ENCODE results near the gene PBX3.

The PBX3 gene

DNA sequence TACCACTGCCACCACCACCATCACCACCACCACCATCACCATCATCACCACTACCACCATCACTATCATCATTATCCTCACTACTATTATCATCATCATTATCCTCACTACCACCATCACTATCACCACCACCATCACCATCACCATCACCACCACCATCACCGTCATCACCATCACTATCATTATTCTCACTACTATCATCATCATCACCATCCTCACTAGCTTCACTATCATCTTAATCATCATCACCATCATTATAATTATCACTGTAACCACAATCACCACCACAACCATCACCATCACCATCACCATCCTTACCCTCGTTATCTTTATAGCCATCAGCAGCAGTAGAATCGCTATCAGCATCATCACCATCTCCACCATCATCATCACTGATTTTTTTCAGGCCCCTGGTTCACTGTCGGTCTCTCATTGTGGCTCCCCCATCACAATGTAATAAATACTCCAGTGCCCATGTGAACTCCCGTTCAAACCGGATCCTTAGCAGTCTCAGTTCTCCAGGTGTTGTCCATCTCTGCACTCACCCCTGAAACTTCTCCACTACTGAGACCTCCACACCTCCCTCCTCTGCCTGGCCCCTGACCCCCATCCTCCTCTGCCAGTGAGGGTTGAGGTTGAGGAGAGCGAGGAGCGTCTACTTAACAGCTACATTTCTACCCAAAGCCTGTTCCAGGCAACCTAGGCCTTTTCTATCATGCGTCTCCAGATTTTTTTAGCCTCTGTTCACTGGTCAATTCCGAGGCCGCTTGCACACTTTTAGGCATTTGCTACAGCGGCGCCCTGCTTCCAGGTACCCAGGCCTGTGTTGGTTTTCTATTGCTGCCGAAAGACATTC lies 238.2 kb downstream of the PBX3 start:
- no peak for DNase-seq

- no peak for DNase-seq
Observed at GRCh38 chr9:125985998-125986655, 239.0 kb downstream of the PBX3 start.

- DNase-seq = no peak
Observed at GRCh38 chr9:125986966-125987365, 239.8 kb downstream of the PBX3 start.

DNA sequence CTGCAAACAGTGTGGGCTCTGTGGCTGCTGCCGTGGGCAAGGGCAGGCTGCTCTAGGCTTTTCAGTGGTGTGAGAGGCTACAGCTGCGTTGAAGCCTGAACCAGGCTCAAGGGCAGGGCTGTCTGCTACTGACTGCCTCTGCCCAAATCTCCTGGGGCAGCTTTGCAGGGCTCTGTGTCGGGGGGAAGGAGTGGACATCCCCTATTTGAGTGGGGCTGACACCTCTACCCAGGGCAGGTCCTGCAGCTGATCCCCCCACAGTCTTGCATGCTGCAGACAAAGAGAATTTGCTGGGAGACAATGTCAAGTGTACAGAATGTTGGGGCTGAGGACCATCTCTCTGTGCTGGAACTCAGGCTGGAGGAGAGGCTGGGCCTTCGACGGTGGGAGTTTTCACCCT lies 240.2 kb downstream of the PBX3 start:
- no peak for DNase-seq

GRCh38 chr9:125988479-125989050 lies 241.4 kb downstream of the PBX3 start:
- no peak for DNase-seq

DNA sequence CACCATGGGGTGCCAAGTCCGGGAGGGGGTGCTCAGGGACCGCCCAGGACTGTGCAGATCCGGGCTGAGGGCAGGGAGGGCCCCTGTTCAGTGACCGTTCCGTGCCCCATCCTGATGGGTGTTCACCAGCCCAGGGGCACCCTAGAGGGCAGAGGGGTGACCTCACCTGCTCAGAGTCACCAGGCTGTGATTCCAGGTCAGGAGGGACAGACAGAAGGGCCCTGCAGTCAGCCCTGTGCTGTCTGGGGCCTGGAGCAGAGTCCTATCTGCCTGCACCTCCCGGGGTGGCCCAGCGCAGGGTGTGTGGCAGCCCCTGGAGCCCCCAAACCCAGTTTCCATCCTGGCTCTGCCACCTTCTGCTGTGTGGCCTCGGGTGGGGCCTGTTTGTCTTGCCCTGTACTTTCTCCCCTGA lies 241.9 kb downstream of the PBX3 start:
- DNase-seq = no peak

DNA sequence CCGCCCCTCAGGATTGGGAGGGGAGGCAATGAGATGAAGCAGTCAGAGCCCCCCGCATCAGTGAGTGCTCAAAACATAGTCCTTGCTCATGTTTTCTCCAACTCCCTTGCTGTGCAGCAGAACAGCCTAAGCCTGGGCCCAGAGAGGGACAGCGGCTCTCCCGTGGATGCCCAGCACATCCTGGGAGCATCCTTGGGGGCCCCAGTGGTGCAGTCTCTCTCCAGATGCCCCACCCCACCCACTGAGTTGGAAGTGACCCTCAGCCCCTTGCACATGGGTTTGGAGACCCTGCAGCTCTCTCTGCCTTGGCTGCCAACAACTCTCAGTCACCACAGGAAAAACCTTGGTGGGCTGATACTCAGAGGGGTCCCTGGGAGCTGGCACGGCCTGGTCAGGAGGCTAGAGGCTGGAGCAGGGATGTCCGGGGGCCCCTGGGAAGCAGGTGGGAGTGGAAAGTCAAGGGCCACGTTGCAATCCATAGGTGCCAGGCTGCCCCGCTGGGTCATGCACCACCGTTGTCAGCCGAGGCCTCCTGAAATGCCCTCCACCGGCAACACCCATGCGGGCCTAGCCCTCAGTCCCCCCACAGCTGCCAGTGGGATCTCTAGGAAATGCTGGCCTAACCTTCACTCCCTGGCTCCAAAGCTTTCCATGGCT lies 242.5 kb downstream of the PBX3 start:
- no peak for DNase-seq

- DNase-seq = no peak
Observed at GRCh38 chr9:125990186-125990792, 243.1 kb downstream of the PBX3 start.

- DNase-seq = no peak
Observed at GRCh38 chr9:125990793-125991220, 243.6 kb downstream of the PBX3 start.

GRCh38 chr9:125991886-125992529 lies 244.8 kb downstream of the PBX3 start:
- no peak for DNase-seq

- DNase-seq = no peak
Observed at GRCh38 chr9:125992557-125992956, 245.4 kb downstream of the PBX3 start.

DNA sequence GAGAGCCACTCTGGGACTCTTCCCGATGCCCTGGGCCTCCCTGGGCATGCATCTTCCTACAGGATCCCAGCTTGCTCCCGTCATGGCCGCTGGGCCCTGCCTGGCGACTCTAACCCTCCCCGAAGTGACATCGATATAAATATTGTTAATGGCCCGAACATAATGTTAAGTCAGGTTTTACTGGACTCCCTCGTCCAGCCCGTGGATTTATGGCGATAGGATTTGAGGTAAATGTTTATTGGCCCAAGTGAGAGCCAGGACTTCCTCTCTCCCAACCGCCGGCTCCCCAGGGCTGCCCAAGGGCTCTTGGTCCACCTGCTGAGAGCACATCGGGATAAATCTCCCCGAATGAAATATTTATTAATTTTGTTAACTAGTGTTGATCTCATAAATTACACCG lies 246.3 kb downstream of the PBX3 start:
- no peak for DNase-seq

GRCh38 chr9:125994066-125994943 lies 247.1 kb downstream of the PBX3 start:
- DNase-seq = no peak

GRCh38 chr9:125995006-125995405 lies 247.8 kb downstream of the PBX3 start:
- no peak for DNase-seq

DNA sequence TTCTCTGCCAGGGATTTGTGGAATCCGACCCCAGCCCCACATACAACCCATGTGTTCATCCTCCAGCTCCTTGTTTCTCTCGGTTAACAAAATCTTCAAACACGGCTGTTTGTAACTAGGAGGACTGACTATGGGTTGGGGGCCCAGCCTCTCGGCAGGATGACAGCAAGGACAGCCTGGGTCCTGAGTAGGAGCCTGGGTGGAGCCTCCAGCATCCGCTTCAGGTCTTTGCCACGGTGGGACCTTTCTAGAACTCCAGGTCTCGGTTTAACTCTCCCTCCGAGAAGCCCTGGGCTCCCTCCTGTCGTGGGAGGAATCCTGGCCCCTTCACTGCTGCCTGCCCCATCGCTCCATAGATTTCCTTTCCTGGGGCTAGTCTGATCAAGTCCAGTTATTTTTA lies 248.5 kb downstream of the PBX3 start:
- no peak for DNase-seq

GRCh38 chr9:125996791-125997190 lies 249.6 kb downstream of the PBX3 start:
- no peak for DNase-seq

- no peak for DNase-seq
Observed at GRCh38 chr9:125997196-125997823, 250.1 kb downstream of the PBX3 start.

DNA sequence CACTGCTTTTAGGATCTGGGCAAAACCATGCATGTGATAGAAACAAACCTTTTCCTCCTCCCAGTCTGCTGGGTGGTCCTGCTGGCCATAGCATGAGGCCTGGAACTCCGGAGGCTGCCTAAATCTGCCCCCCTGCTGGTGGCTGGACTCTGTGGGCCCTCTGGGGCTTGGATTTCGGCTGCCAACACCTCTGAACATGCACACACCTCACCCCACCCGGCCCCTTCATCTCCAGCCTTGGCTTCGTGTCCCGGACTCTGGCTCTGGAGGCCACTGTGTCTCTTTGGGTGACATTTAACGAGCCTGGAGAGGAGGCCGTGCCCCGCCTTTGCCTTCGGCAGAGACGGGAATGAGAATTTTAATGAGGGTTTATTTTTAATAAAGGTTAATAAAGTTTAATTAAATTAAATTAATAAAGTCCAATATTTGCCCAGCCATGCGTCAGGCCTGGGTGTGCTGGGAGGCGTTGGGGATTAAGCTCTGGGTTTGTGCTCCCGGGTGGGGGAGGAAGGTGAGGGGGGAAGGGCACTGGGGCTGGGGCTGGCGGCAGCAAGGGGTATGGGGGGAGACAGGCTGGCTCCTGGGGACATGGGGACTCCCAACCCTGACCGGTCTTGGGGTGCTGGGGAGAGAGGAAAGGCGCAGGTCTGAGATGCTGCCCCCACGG lies 251.8 kb downstream of the PBX3 start:
- DNase-seq = no peak

GRCh38 chr9:125999504-125999881 lies 252.3 kb downstream of the PBX3 start:
- DNase-seq = no peak

DNA sequence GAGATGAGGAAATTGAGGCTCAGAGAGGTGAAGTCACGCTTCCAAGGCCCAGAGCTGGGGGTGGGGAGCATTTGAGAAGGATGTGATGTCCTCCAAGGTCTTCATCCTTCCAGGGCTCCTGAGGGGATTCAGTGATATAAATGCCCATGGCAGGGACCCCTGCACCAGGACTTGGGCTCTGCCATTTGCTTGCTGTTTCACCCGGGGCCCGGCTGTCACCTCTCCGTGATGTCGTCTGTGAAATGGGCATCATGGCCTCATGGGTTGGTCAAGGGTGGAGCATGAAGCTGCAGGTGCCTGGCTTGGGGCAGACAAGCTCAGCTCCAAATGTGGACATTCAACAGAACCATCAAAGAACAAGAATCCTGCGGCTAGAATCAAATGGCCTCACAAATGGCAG lies 253.1 kb downstream of the PBX3 start:
- no peak for DNase-seq

Data from NCI-H526 treated with DMSO at 0.1 percent for 48 hours (cell line).